Activated naive CD8-positive, alpha-beta T cell treated with anti-CD3 and anti-CD28 coated beads, Interleukin-2, amount 50 U/mL, for 24 hours (primary cell): ENCODE results near the gene DLGAP1.
"Not testable (repeated sequence)": the region's sequence is repeated elsewhere in the genome, so short reads cannot be mapped to it uniquely, and the experiment has no call there.

ENCODE experiments used
- ATAC-seq: fragments of 150-1000 bp; cut with Tn5 transposase; one replicate; pipeline ENCODE4 v1.10.0; 2021
- DNase-seq: peaks from one replicate; pipeline ENCODE4 v3.0.0; 2021
- H3K27ac Mint-ChIP-seq: one replicate; pipeline ENCODE4 v1.8.0; 2021; ENCODE audit warnings: mild to moderate bottlenecking, mixed read lengths
- H3K27me3 Mint-ChIP-seq: one replicate; pipeline ENCODE4 v1.8.0; 2021; ENCODE audit warnings: mixed read lengths
- H3K36me3 Mint-ChIP-seq: one replicate; pipeline ENCODE4 v1.8.0; 2021; ENCODE audit warnings: low read depth, mixed read lengths
- H3K4me1 Mint-ChIP-seq: one replicate; pipeline ENCODE4 v1.8.0; 2021; ENCODE audit warnings: mixed read lengths
- H3K4me3 Mint-ChIP-seq: one replicate; pipeline ENCODE4 v1.8.0; 2021; ENCODE audit warnings: mild to moderate bottlenecking, moderate library complexity, mixed read lengths
- H3K9me3 Mint-ChIP-seq: one replicate; pipeline ENCODE4 v1.8.0; 2021; ENCODE audit warnings: mixed read lengths

Gene DLGAP1

GRCh38 chr18:4035521-4035920, 419.6 kb downstream of the DLGAP1 start:
- no peaks in the 10 kb centered on the region for H3K36me3 Mint-ChIP-seq
- H3K4me3 Mint-ChIP-seq: no peak overlapping the region
- DNase-seq (no peak), ATAC-seq (no peak)
- H3K4me1 Mint-ChIP-seq: no peaks in the 10 kb centered on the region
- H3K9me3 Mint-ChIP-seq: peaks cover 3% of the 10 kb centered on the region
- H3K27me3 Mint-ChIP-seq: no peaks in the 10 kb centered on the region
- no peak overlapping the region for H3K27ac Mint-ChIP-seq

DNA sequence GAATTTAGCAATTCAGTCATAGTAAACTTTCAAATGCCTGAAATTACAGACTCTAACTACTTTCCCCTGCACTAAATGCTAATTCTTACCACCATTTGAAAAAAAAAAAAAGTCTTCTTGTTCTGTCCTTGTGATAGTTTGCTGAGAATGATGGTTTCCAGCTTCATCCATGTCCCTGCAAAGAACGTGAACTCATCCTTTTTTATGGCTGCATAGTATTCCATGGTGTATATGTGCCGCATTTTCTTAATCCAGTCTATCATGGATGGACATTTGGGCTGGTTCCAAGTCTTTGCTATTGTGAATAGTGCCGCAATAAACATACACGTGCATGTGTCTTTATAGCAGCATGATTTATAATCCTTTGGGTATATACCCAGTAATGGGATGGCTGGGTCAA, 420.3 kb downstream of the DLGAP1 start:
- not testable (repeated sequence) for ATAC-seq, H3K36me3 Mint-ChIP-seq, H3K4me3 Mint-ChIP-seq, H3K27ac Mint-ChIP-seq, H3K4me1 Mint-ChIP-seq, H3K9me3 Mint-ChIP-seq, DNase-seq, H3K27me3 Mint-ChIP-seq

DNA sequence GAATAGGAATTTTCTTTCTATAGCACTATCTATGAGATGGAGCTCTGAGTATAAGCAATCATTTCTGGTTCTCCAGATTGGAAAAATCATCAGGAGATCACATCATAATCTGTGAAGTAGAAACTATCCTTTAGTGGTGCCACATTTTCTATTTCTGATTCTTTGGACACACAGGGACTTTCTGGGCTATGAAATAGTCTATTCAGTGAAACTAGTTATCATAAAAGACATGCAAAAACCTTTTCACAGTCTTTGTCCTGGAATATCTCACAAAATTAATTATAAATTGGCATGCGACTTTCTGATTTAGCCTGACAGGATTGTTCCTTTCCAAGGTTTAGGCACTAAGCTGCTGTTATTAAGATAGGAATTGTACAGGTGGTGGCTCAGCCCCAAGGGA, 428.6 kb downstream of the DLGAP1 start:
- H3K4me1 Mint-ChIP-seq: no peaks in the 10 kb centered on the region
- H3K27ac Mint-ChIP-seq: no peak overlapping the region
- H3K27me3 Mint-ChIP-seq: peaks cover 2% of the 10 kb centered on the region
- H3K9me3 Mint-ChIP-seq: peaks cover 4% of the 10 kb centered on the region
- DNase-seq: no peak
- no peak overlapping the region for H3K4me3 Mint-ChIP-seq
- no peaks in the 10 kb centered on the region for H3K36me3 Mint-ChIP-seq
- no peak for ATAC-seq

- no peaks in the 10 kb centered on the region for H3K4me1 Mint-ChIP-seq
- no peak overlapping the region for H3K27ac Mint-ChIP-seq
- H3K36me3 Mint-ChIP-seq: no peaks in the 10 kb centered on the region
- ATAC-seq (no peak), DNase-seq (no peak)
- no peak overlapping the region for H3K4me3 Mint-ChIP-seq
- peaks cover 2% of the 10 kb centered on the region for H3K27me3 Mint-ChIP-seq
- H3K9me3 Mint-ChIP-seq: peaks cover 4% of the 10 kb centered on the region
Observed at GRCh38 chr18:4024702-4025101, 430.4 kb downstream of the DLGAP1 start.

- ATAC-seq, H3K27me3 Mint-ChIP-seq, H3K27ac Mint-ChIP-seq, H3K36me3 Mint-ChIP-seq, H3K9me3 Mint-ChIP-seq, H3K4me3 Mint-ChIP-seq, H3K4me1 Mint-ChIP-seq, DNase-seq: not testable (repeated sequence)
Observed at GRCh38 chr18:4022749-4023148, 432.4 kb downstream of the DLGAP1 start.

GRCh38 chr18:4020026-4020425, 435.1 kb downstream of the DLGAP1 start:
- Mint-ChIP-seq H3K36me3 (no peaks in the 10 kb centered on the region), H3K27ac (no peak overlapping the region)

DNA sequence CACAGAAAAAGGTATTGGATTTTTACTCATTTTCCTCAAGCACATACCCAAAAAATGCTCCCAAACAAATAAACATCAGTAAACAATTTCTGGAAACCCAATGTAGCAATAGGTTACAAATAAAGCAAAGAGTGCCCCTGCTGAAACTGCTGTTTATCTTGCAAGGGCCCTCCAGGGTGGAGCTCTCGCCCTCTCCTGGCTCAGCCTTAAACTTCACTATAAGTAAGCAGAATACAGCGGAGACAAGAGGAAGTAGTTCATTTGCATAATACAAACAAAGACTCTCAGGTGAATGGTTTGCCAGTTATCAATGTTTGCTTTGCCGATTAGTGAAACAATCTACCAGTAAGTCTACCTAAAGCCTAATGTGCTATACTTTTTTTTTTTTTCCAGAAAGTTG, 437.6 kb downstream of the DLGAP1 start:
- Mint-ChIP-seq H3K27me3 (no peaks in the 10 kb centered on the region), H3K4me1 (no peaks in the 10 kb centered on the region), H3K27ac (no peak overlapping the region), H3K4me3 (no peak overlapping the region), H3K9me3 (peaks cover 2% of the 10 kb centered on the region), H3K36me3 (no peaks in the 10 kb centered on the region)
- ATAC-seq (no peak), DNase-seq (no peak)

More at GRCh38 chr18:4020026-4020425, 435.1 kb downstream of the DLGAP1 start:
- ATAC-seq (no peak), DNase-seq (no peak)
- no peaks in the 10 kb centered on the region for H3K27me3 Mint-ChIP-seq
- no peak overlapping the region for H3K4me3 Mint-ChIP-seq
- H3K9me3 Mint-ChIP-seq: peaks cover 4% of the 10 kb centered on the region
- no peaks in the 10 kb centered on the region for H3K4me1 Mint-ChIP-seq

GRCh38 chr18:4016391-4017049, 438.6 kb downstream of the DLGAP1 start:
- no peaks in the 10 kb centered on the region for H3K4me1 Mint-ChIP-seq
- no peak overlapping the region for H3K4me3 Mint-ChIP-seq
- H3K27ac Mint-ChIP-seq: no peak overlapping the region
- no peaks in the 10 kb centered on the region for H3K9me3 Mint-ChIP-seq
- ATAC-seq (no peak), DNase-seq (no peak)
- no peaks in the 10 kb centered on the region for H3K27me3 Mint-ChIP-seq
- no peaks in the 10 kb centered on the region for H3K36me3 Mint-ChIP-seq

- Mint-ChIP-seq H3K36me3 (no peaks in the 10 kb centered on the region), H3K4me3 (no peak overlapping the region), H3K27ac (no peak overlapping the region), H3K27me3 (peaks cover 7% of the 10 kb centered on the region), H3K9me3 (no peaks in the 10 kb centered on the region), H3K4me1 (peaks cover 2% of the 10 kb centered on the region)
- DNase-seq (no peak), ATAC-seq (no peak)
Observed at GRCh38 chr18:4007846-4008245, 447.3 kb downstream of the DLGAP1 start.

DNA sequence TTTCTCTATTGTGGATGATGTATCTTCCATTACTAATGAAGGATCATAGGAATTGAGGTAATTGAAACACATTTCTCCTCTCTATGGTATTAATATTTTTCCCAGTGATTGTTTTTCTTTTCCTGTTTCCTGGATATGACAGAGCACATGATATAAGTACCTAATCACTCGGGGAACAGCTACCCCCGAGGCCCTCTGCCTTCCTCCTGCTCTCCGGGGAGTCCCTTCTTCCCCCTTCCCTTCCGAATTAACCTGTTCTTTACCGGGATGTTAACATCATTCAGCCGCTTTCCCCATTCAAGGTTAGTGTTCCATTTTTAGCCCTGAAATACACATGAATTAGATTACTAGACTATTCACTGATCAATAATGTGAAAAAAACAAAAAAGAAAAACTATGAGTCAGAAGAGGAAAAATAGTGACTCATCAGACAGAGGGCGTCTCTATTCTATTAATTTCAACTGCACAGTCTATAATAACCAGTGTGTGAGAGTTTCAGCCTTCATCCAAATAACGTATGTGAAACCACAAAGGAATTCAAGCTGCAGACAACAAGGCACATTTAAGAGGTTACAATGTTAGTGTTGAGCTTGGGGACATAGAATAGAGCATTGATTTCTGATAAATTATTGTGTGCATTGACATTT, 450.8 kb downstream of the DLGAP1 start:
- ATAC-seq: peak; percentile 20
- Mint-ChIP-seq H3K4me1 (peaks cover 2% of the 10 kb centered on the region), H3K4me3 (no peak overlapping the region), H3K27me3 (peaks cover 7% of the 10 kb centered on the region), H3K27ac (no peak overlapping the region), H3K9me3 (no peaks in the 10 kb centered on the region), H3K36me3 (no peaks in the 10 kb centered on the region)
- no peak for DNase-seq

DNA sequence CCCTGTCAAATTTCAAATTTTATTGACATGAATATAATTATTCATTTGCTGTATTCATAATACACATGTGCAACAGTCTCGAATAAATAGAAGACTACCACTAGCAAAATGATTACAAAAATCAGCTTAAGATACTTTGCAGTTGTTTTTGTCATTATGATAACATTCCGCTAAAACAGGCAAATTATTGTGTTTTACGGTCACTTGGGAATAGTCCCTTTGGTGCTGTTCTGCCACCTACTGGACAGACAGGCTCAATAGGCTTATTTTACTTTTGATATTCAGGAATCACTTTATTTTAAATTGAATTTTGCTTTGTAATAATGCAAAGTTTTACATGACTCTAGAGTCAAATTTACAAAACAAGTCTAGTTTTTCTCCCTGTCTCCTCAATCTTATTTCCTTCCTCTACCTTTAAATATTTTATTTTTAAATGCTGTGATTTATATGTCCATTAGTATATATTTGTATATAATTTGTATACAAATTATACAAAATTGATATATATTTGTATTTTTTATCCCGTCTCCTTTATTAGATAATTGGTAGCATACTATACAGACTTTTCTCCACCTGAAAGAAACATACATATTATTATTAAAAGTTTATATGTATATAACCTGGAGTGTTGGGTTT, 456.3 kb downstream of the DLGAP1 start:
- no peaks in the 10 kb centered on the region for H3K4me1 Mint-ChIP-seq
- H3K27me3 Mint-ChIP-seq: peaks cover 9% of the 10 kb centered on the region
- H3K36me3 Mint-ChIP-seq: no peaks in the 10 kb centered on the region
- no peak for ATAC-seq
- no peak overlapping the region for H3K27ac Mint-ChIP-seq
- H3K9me3 Mint-ChIP-seq: no peaks in the 10 kb centered on the region
- H3K4me3 Mint-ChIP-seq: no peak overlapping the region
- DNase-seq: no peak

DNA sequence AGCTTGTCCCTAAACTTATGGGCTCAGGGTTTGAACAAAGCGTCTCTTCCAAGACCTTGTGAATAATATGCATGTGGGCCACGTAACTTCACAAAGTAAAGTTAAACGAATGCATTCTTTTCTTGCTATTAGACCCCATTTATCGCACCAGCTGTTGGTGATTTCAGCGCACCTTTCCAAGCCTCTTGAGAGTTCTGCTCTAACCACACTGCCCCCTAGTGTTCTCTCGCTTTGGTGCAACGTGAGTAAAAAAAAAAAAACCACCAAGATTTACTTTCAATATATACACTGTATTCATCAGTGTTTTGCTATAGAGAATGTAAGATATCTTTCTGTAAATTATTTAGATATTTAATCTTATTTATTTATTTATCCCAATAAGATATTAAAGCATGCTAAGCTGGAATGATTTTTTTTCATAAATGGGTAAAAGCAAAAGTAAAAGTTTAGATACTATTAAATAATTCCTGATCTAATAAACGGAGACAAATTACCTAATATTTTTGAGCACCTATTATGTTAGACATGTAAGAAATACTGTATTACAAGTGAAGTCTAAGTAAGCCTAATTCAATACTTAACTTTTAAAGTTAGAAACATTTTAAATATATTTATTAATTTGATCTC, 459.5 kb downstream of the DLGAP1 start:
- H3K27ac Mint-ChIP-seq: no peak overlapping the region
- peaks cover 8% of the 10 kb centered on the region for H3K27me3 Mint-ChIP-seq
- H3K4me1 Mint-ChIP-seq: no peaks in the 10 kb centered on the region
- DNase-seq (peak; percentile 57), ATAC-seq (no peak)
- no peaks in the 10 kb centered on the region for H3K9me3 Mint-ChIP-seq
- H3K36me3 Mint-ChIP-seq: no peaks in the 10 kb centered on the region
- no peak overlapping the region for H3K4me3 Mint-ChIP-seq

GRCh38 chr18:3993941-3994687, 461.0 kb downstream of the DLGAP1 start:
- H3K4me3 Mint-ChIP-seq: no peak overlapping the region
- no peaks in the 10 kb centered on the region for H3K9me3 Mint-ChIP-seq
- DNase-seq (no peak), ATAC-seq (no peak)
- no peaks in the 10 kb centered on the region for H3K4me1 Mint-ChIP-seq
- peaks cover 8% of the 10 kb centered on the region for H3K27me3 Mint-ChIP-seq
- no peak overlapping the region for H3K27ac Mint-ChIP-seq
- H3K36me3 Mint-ChIP-seq: no peaks in the 10 kb centered on the region

DNA sequence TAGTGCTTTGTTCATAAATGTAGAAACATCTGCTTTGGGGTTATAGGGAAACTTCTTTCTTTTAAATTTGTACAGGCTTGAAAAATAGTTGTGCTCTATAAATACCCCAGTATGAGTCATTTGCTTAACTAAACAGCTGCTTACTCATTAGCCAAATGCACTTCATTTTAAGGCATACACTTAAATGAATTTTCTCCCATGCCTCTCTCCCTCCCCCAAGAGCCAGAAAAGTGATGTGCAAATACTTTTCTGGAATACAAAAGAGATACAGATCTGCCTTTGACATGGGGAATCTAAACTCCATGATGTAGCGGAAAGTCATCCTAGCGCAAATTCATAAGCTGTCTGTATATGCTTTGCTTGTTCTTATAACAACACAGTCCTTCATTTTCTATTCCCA, 469.4 kb downstream of the DLGAP1 start:
- no peaks in the 10 kb centered on the region for H3K36me3 Mint-ChIP-seq
- peaks cover 11% of the 10 kb centered on the region for H3K4me1 Mint-ChIP-seq
- DNase-seq (no peak), ATAC-seq (no peak)
- H3K9me3 Mint-ChIP-seq: no peaks in the 10 kb centered on the region
- no peak overlapping the region for H3K4me3 Mint-ChIP-seq
- no peak overlapping the region for H3K27ac Mint-ChIP-seq
- H3K27me3 Mint-ChIP-seq: no peaks in the 10 kb centered on the region
